ENCODE data around the gene ITIH4.

ITIH4 gene

GRCh38 chr3:52847726-52848125 is 17.3 kb upstream of the ITIH4 start:
- DNase-seq = no peak

- DNase-seq = no peak
Measured at GRCh38 chr3:52847241-52847640, 16.8 kb upstream of the ITIH4 start.

GRCh38 chr3:52846432-52846965 is 16.0 kb upstream of the ITIH4 start:
- DNase-seq = no peak

GRCh38 chr3:52845691-52846431 is 15.4 kb upstream of the ITIH4 start:
- peak; percentile 16 for DNase-seq

- no peak for DNase-seq
Measured at GRCh38 chr3:52845157-52845556, 14.7 kb upstream of the ITIH4 start.

- DNase-seq = no peak
Measured at GRCh38 chr3:52844290-52844975, 14.0 kb upstream of the ITIH4 start.

GRCh38 chr3:52843881-52844280 is 13.4 kb upstream of the ITIH4 start:
- no peak for DNase-seq

GRCh38 chr3:52843108-52843865 is 12.8 kb upstream of the ITIH4 start:
- no peak for DNase-seq

- DNase-seq = no peak
Measured at GRCh38 chr3:52842424-52842823, 12.0 kb upstream of the ITIH4 start.

GRCh38 chr3:52841981-52842340 is 11.5 kb upstream of the ITIH4 start:
- DNase-seq = no peak

GRCh38 chr3:52841211-52841980 is 10.9 kb upstream of the ITIH4 start:
- no peak for DNase-seq

- DNase-seq = no peak
Measured at GRCh38 chr3:52839892-52840545, 9.5 kb upstream of the ITIH4 start.

- no peak for DNase-seq
Measured at GRCh38 chr3:52839268-52839575, 8.8 kb upstream of the ITIH4 start.

- DNase-seq = no peak
Measured at GRCh38 chr3:52838561-52839267, 8.2 kb upstream of the ITIH4 start.

- DNase-seq = no peak
Measured at GRCh38 chr3:52836986-52837385, 6.5 kb upstream of the ITIH4 start.

GRCh38 chr3:52836471-52836845 is 6.0 kb upstream of the ITIH4 start:
- DNase-seq = no peak

GRCh38 chr3:52835766-52836470 is 5.4 kb upstream of the ITIH4 start:
- DNase-seq = no peak

- DNase-seq = no peak
Measured at GRCh38 chr3:52834871-52835501, 4.5 kb upstream of the ITIH4 start, which contains the start of gene MUSTN1. Gene MUSTN1 (minus strand): TSS chr3:52835019. CDS start chr3:52834948, 71 bp downstream.

- DNase-seq = no peak
Measured at GRCh38 chr3:52833202-52833601, 2.7 kb upstream of the ITIH4 start.

- no peak for DNase-seq
Measured at GRCh38 chr3:52831500-52832301, 1.2 kb upstream of the ITIH4 start.

All from activated CD4-positive, alpha-beta T cell treated with anti-CD3 and anti-CD28 coated beads, Interleukin-2, amount 50 U/mL, for 1 hour (primary cell).